GM18505 (cell line): ENCODE data around the gene SHMT2.

ENCODE experiments used
- ATAC-seq: cut with Tn5 transposase; IDR thresholded peaks from one replicate; pipeline ENCODE4 v1.9.1; 2021; ENCODE audit not compliant: unreplicated experiment
- POLR2A ChIP-seq: IDR thresholded peaks from 4 replicates; pipeline ENCODE4 v1.6.1; 2011; ENCODE audit warnings: borderline replicate concordance; ENCODE audit not compliant: insufficient read depth, insufficient read length; ENCODE audit errors: extremely low read depth

The SHMT2 gene

GRCh38 chr12:57213763-57214397 lies 15.6 kb upstream of the SHMT2 start:
- no peak for ATAC-seq
- no peak for TF ChIP-seq POLR2A

GRCh38 chr12:57214398-57214781 lies 15.1 kb upstream of the SHMT2 start:
- no peak for TF ChIP-seq POLR2A
- no peak for ATAC-seq

- TF ChIP-seq POLR2A: no peak
- ATAC-seq: no peak
Observed at GRCh38 chr12:57215065-57215464, 14.4 kb upstream of the SHMT2 start.

GRCh38 chr12:57215668-57216013 lies 13.9 kb upstream of the SHMT2 start:
- no peak for ATAC-seq
- no peak for TF ChIP-seq POLR2A

- ATAC-seq: no peak
- TF ChIP-seq POLR2A: no peak
Observed at GRCh38 chr12:57216014-57216911, 13.2 kb upstream of the SHMT2 start, which contains the start of gene NXPH4. NXPH4 (plus strand) TSS chr12:57216794; CDS start chr12:57216970, 176 bp downstream.

GRCh38 chr12:57216921-57217879 lies 12.3 kb upstream of the SHMT2 start:
- ATAC-seq: no peak
- TF ChIP-seq POLR2A: no peak

GRCh38 chr12:57218030-57218853 lies 11.3 kb upstream of the SHMT2 start:
- TF ChIP-seq POLR2A: no peak
- no peak for ATAC-seq

GRCh38 chr12:57219205-57219992 lies 10.1 kb upstream of the SHMT2 start:
- no peak for ATAC-seq
- TF ChIP-seq POLR2A: no peak

- no peak for ATAC-seq
Observed at GRCh38 chr12:57219993-57220754, 9.3 kb upstream of the SHMT2 start.

GRCh38 chr12:57220770-57221168 lies 8.7 kb upstream of the SHMT2 start:
- no peak for TF ChIP-seq POLR2A
- ATAC-seq: no peak

More at GRCh38 chr12:57219993-57220754, 9.3 kb upstream of the SHMT2 start:
- no peak for TF ChIP-seq POLR2A
